NCI-H460 (cell line): ENCODE results near the gene C2orf92. TPM values are rescaled to one million over a fixed set of nuclear protein-coding genes. Genes with fewer than 3 reads are reported as not detected.

Experiments used
- DNase-seq: peaks from one replicate; pipeline ENCODE4 v3.0.0-alpha.2; 2016; ENCODE audit warnings: low read depth; ENCODE audit errors: extremely low read depth
- small RNA-seq, 2 experiments: library from RNA; depleted of rRNA; stranded (forward); fragments of <200 nt; gene quantifications; one replicate each; pipeline ENCODE3, GENCODE V24; 2014
- total RNA-seq: library from RNA; depleted of rRNA; stranded (reverse); fragments of >200 nt; shearing (Covaris generic); gene quantifications from 2 replicates; pipeline ENCODE4 v1.2.3, GENCODE V29; 2014; rRNA removed

The C2orf92 gene
- total RNA-seq, 1 experiment from 2014 or later, result 2.1 TPM

DNA sequence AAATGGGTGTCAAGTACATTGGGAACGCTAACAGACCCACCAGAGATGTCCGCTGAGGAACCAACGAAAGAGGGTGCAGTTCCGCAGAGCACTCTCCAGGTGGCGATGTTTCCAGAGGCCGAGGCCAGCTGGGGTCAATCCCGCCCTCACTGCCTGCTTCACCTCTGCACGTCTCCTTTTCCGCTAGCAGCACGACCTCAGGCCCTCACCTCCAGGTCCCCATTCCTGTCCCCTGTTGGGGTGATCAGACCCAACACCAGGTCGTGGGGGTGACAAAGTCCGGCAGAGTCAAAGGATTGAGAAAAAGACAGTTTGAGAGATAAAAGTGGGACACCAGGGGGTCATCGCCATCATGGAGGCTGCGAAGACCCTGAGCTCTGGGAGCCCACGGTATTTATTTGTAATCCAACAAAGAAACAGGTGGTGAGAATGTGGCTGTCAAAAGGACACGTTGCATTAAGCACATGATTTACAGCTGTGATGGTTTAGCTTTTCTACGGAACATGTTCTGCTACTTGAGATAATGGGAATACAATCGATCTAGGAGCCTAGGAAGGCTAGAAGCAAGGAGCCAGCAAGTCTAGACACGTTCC is 71.2 kb downstream of the C2orf92 start:
- peak; percentile 54 for DNase-seq

DNA sequence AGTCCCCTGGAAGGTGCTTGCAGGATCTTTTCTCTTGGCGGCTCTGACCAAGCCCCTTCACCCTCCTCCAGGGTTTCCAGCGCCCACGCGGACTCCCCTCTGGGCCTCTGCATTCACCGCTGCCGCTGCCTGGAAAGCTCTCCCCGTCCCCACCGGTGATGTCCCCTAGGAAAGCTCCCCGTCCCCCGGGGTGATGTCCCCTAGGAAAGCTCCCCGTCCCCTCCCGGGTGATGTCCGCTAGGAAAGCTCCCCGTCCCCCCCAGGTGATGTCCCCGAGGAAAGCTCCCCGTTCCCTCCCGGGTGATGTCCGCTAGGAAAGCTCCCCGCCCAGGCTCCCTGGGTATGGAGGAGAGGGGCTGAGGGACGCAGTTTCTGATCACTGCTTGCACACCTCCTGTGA is 71.7 kb downstream of the C2orf92 start:
- DNase-seq, result no peak

DNA sequence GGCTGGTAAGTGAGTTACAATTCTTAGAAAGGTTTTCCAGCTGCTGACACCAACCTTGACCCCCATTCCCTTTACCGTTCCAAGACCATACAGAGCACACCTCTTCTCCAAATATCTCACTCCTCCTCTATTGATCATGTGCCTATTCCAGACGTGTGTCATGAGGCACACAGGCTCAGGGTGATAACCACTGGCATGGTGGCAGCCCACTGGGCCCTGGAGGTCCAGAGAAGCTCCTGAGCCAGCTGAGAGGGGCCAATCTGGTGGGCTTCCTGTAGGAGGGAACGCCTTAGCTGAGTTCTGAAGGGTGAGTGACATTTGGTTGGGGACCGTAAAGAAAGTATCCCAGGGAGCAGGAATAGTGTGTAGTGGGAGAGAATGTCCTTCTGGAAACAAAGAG is 72.2 kb downstream of the C2orf92 start:
- no peak for DNase-seq

DNA sequence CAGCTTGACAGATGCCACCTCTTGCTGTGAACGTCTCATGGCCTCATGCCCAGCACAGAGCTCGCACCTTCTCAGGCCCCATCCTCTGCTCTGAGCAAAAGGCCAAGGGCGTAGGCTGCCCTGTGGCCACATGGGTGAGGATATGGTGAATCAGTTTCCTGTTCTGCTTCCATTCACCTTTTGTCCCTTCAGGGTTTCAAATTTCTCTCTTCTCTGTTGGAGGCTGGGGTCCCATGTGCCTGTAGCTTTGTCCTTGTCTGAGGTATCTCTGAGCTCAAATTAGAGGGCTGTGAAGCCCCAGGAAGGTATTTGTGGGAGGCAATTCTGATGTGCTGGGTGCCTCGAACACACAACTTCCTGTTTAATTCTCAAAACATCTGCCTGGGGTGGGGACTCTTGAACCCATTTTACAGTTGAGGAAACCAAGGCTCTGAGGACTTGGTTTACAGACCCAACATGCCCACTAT is 72.9 kb downstream of the C2orf92 start:
- DNase-seq, result no peak

DNA sequence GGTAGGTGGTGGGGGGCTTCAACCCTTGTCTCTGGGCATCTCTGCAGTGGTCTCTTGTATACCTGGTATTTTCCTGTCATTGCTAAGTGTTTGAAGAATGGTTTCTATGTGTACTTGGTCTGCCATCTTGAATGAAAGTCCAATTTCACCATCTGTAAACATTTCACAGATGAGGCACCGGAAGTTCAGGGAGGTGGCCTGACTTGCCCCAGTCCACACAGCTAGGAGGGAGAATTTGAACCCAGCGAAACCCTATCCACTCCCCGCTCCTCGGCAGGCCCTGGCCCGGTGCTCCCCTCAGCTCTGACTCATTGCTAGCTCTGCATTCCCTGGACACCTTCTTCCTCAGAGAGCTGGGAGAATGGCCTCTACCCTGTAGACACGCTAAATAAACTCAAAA is 74.4 kb downstream of the C2orf92 start:
- no peak for DNase-seq

DNA sequence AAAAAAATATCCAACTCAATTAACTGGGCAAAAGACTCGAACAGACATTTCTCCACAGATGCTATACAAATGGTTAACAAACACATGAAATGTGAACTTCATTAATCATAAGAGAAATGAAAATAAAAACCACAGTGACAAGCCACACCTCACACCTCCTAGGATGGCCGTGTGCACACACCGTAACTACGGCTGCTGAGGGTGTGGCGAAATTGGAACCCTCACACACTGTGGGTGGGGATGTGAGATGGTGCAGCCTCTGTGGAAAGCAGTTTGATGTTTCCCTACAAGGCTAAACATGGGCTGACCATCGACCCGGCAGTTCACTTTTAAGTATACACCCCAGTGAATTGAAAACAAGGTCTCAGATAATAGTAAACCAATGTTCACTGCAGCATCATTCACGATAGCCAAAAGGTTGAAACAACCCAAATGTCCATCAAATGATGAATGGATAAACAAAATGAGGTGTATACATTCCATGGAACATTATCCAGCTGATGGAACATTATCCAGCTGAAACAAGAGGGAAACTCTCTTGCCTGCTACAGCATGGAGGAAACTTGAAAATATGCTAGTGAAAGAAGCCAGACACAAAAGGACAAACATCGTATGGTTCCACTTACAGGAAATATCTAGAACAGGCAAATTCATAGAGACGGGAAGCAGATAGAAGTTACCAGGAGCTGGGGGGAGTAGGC is 76.1 kb downstream of the C2orf92 start:
- no peak for DNase-seq

DNA sequence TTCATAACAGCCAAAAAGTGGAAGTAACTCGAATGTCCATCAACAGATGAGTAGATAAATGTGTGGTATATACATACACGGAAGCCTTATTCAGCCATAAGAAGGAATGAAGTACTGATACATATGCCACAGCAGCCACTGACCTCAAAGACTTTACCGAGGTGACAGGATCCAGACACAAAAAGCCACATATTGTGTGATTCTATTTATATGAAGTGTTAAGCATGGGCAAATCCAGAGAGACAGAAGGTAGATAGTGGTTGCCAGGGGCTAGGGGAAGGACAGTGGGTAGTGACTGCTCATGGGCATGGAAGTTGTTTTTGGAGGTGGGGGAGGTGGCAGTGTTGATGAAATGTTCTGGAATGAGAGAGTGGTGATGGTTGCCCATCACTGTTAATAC is 77.8 kb downstream of the C2orf92 start:
- no peak for DNase-seq

DNA sequence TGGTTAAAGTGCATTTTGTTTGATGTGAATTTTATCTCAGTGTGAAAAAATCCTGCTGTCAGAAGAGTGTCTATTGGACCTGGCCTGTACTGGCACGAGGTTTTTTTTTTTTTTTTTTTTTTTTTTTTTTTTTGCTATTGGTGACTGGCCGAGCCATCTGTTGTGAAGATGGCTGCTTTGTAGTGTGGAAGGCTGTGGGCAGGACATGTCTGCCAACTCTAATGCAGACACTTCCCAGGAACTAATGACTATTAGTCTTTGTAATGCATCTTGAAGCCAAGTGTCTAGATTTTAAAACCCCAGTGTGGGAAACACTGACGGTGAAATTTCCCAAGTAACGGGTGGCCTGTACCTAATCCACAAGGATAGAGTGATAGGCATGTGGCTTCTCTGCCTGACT is 78.2 kb downstream of the C2orf92 start:
- no peak for DNase-seq

DNA sequence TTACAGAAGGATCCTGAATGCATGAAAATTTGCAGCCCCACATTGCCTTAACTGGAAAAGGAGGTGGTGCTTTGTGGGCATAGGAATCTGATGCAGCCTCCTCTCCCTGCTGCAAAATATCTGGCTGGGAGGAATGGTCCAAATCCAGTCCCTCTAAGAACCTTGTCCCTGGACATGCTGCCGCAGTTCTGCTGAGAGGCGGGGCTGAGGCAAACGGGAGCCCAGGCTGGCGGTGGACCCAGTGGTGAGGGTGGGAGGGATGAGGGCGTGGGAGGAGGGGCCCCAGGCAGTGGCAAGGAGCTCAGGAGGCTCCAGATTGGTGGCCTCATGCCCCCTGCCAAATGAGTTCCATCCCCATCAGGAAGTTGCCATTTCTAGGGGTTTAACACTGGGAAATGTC is 80.1 kb downstream of the C2orf92 start:
- no peak for DNase-seq

DNA sequence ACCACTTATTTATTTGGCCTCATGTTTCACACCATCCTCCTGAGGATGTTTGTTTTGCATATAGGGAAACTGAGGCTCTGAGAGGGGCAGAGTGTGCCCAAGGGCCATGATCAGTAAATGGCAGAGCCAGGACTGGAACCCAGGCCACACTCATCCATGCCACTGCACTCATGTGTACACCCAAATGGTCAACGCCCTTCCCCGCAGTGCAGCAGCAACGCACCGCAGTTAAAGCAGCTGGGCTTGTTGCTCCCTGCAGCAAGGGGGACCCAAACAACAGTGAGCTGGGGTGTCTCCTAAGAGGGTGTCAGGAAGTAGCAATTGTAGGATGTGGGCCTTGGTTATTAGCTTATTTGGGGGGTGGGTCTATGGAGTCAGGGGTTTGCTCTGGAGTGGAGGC is 80.5 kb downstream of the C2orf92 start:
- no peak for DNase-seq

DNA sequence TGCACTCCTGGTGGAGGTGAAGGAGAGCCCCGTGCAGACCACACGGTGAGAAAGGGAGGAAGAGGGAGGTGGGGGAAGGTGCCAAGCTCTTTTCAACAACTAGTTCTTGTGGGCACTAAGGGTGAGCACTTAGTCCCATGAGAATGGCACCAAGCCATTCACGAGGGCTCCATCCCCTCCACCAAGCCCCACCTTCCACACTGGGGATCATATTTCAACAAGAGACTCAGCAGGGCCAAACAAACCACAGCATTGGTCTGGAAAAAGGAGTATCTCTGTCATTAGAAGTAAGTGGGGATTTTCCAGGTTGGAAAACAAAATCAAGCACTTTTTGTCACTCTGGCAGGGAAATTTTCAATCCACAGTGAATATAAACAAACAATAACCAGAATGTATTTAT is 82.2 kb downstream of the C2orf92 start:
- no peak for DNase-seq

Small RNA genes lying within 50 kb of the gene (small RNA-seq; reads per million reads assigned to genes)
- 0.08 to 0.29 reads per million in 2 experiments for gene RNU4-8P

Other genes with a start within 250 kb of the C2orf92 start
- gene ANKRD36B, start 79.8 kb upstream of the C2orf92 start, total RNA-seq, result 11.7 and 20.4 TPM in 2 replicates
- 466 and 533 TPM in 2 replicates for gene COX5B, start 23.7 kb upstream of the C2orf92 start, total RNA-seq
- 24.3 and 29.4 TPM in 2 replicates for gene ACTR1B, start 5.7 kb upstream of the C2orf92 start, total RNA-seq
- not detected in 2 replicates for gene ZAP70, start 43.9 kb downstream of the C2orf92 start, total RNA-seq